OCI-LY7 (cell line): Measurements from ENCODE around the gene PDE11A. TPM values are rescaled to one million over a fixed set of nuclear protein-coding genes. Genes with fewer than 3 reads are reported as not detected.

ENCODE experiments used
- BruUV-seq: library from RNA; stranded (reverse); fragments of 400-500 nt; replicated peaks from 2 replicates; lab custom pipeline; 2021; lab: Mats Ljungman, UMichigan
- CTCF ChIA-PET: fragments of 300-600 bp; sonication (Branson Sonifier 250); formaldehyde crosslinking; loops from one replicate; lab custom pipeline; 2022; ENCODE audit warnings: antibody characterized with exemption; ENCODE audit not compliant: unreplicated experiment; lab: Charles Lee
- POLR2A ChIA-PET: fragments of 300-600 bp; sonication (Branson Sonifier 250); formaldehyde crosslinking; loops from one replicate; lab custom pipeline; 2022; ENCODE audit warnings: antibody characterized with exemption; lab: Charles Lee
- DNase-seq: peaks from one replicate; pipeline ENCODE4 v3.0.0-alpha.2; 2015; ENCODE audit warnings: low spot score
- H2AFZ ChIP-seq: fragments of 200-600 bp; sonication (generic), shearing (Covaris generic); 2 replicates; pipeline ENCODE4 v1.6.1; 2014; ENCODE audit warnings: mild to moderate bottlenecking, antibody characterized with exemption, low read length, moderate library complexity
- H3K27ac ChIP-seq: fragments of 200-600 bp; sonication (generic); 2 replicates; pipeline ENCODE4 v1.5.1; 2014; ENCODE audit warnings: mixed run types, low read depth, mild to moderate bottlenecking, moderate library complexity, low read length, inconsistent platforms; ENCODE audit not compliant: poor library complexity, severe bottlenecking
- H3K36me3 ChIP-seq: fragments of 200-600 bp; sonication (generic); 2 replicates; pipeline ENCODE4 v1.6.1; 2014; ENCODE audit warnings: mild to moderate bottlenecking, antibody characterized with exemption, low read length, moderate library complexity, mixed read lengths; ENCODE audit not compliant: insufficient read depth
- H3K4me1 ChIP-seq: fragments of 200-600 bp; sonication (generic); 2 replicates; pipeline ENCODE4 v1.5.1; 2014; ENCODE audit warnings: mild to moderate bottlenecking, low read length; ENCODE audit not compliant: insufficient read depth, poor library complexity, severe bottlenecking
- H3K4me2 ChIP-seq: fragments of 200-600 bp; sonication (generic); 2 replicates; pipeline ENCODE4 v1.6.1; 2014; ENCODE audit warnings: mild to moderate bottlenecking, low read length
- H3K4me3 ChIP-seq: fragments of 200-600 bp; sonication (generic); 2 replicates; pipeline ENCODE4 v1.5.1; 2014; ENCODE audit warnings: mild to moderate bottlenecking, low read depth, low read length; ENCODE audit not compliant: poor library complexity, severe bottlenecking
- H3K79me2 ChIP-seq: fragments of 200-600 bp; sonication (generic); 2 replicates; pipeline ENCODE4 v1.6.1; 2016; ENCODE audit warnings: low read depth, mild to moderate bottlenecking, low read length, moderate library complexity, mixed read lengths; ENCODE audit not compliant: insufficient read depth
- H3K9me2 ChIP-seq: fragments of 200-600 bp; sonication (generic); 2 replicates; pipeline ENCODE4 v1.6.1; 2016; ENCODE audit warnings: mild to moderate bottlenecking, low read length, mixed read lengths; ENCODE audit not compliant: insufficient read depth
- H3K9me3 ChIP-seq: fragments of 200-600 bp; sonication (generic); 2 replicates; pipeline ENCODE4 v1.6.1; 2014; ENCODE audit warnings: mild to moderate bottlenecking, mixed run types, low read length, mixed read lengths
- H4K20me1 ChIP-seq: fragments of 200-600 bp; sonication (generic); 2 replicates; pipeline ENCODE4 v1.6.1; 2014; ENCODE audit warnings: mild to moderate bottlenecking, antibody characterized with exemption, low read length, moderate library complexity, mixed read lengths; ENCODE audit not compliant: insufficient read depth
- EZH2phosphoT487 ChIP-seq: fragments of 200-600 bp; sonication (generic); IDR thresholded peaks from 2 replicates; pipeline ENCODE4 v1.6.1; 2018; ENCODE audit warnings: low read depth, borderline replicate concordance, mild to moderate bottlenecking, mixed run types, antibody characterized with exemption, low read length, moderate library complexity, mixed read lengths
- intact Hi-C: fragments of 100-400 bp; cut with micrococcal nuclease; formaldehyde crosslinking; loops from one replicate; pipeline ENCODE4 v1.10.0; 2022; ENCODE audit not compliant: unreplicated experiment
- total RNA-seq, 2 experiments: library from RNA; depleted of rRNA in 1 of 2; stranded (reverse); fragments of >200 nt in 1 of 2; shearing (Covaris generic) in 1 of 2; gene quantifications; 2 replicates each; pipeline ENCODE4 v1.2.3, GENCODE V29; 2014 to 2022
- TF ChIP-seq, protein P1 (sequence below): fragments of 200-600 bp; sonication (generic); conservative IDR thresholded peaks from 2 replicates; pipeline ENCODE4 v1.5.1; 2014; ENCODE audit warnings: mild to moderate bottlenecking, antibody characterized with exemption, low read length, moderate library complexity, mixed read lengths

PDE11A gene
- total RNA-seq, 2 experiments from 2014 or later: 0.03 TPM; not detected in 1

DNA sequence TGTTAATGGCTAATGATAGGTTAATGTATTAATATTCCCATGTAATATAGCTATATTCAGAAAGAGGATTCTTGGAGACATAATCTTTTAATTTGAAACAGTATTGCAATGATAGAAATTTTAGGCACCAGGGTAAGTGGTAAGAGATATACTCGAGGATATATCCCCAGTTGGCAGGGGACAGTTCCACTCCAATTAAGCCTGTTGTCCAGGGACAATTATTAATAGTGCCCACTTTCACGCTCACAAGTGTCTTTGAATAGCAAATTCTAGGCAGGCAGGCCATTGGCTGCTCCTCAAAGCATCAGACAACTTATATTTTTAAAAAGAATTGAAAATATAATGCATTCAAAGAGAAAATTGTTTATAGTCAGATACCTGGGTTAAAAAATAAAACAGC, 190.7 kb downstream of the PDE11A start:
- H3K9me2 ChIP-seq: no peaks in the 10 kb centered on the region

DNA sequence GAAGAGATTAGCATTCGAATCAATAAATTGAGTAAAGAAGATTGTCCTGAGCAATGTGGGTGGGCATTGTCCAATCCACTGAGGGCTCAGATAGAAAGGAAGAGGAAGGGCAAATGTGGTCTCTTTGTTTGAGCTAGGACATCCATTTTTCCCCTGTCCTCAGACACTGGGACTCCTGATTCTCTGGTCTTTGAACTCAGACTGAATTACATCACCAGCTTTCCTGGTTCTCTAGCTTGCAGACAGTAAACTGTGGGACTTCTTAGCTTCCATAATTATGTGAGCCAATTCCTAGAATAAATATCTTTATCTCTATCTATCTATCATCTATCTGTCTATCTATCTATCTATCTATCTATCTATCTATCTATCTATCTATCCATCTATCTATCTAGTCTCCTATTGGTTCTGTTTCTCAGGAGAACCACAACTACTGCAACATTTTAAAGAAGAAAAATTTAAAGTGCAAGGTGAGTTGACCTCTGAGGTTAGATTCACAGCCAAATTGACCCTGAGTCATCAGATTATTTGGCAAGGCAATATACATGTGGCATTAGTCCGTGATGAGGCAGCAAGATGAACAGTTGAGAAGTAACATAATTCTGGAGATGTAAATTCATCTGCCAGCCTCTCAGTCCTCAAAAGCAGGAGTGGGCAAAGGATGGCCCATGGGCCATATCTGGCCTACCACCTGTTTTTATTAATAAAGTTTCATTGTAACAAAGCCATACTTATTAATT, 191.4 kb downstream of the PDE11A start:
- intact Hi-C loops: no loop called here
- POLR2A ChIA-PET: no interaction called here
- Histone ChIP-seq H3K4me3 (no peak overlapping the region), H3K9me3 (no peaks in the 10 kb centered on the region), H3K9me2 (no peaks in the 10 kb centered on the region), H3K4me1 (no peaks in the 10 kb centered on the region), H3K4me2 (no peak overlapping the region), H2AFZ (no peak overlapping the region), H3K79me2 (no peaks in the 10 kb centered on the region), H3K27ac (no peak overlapping the region), H4K20me1 (no peaks in the 10 kb centered on the region), H3K36me3 (no peaks in the 10 kb centered on the region)
- no peak for DNase-seq
- CTCF ChIA-PET: no interaction called here
- TF ChIP-seq, protein P1, sequence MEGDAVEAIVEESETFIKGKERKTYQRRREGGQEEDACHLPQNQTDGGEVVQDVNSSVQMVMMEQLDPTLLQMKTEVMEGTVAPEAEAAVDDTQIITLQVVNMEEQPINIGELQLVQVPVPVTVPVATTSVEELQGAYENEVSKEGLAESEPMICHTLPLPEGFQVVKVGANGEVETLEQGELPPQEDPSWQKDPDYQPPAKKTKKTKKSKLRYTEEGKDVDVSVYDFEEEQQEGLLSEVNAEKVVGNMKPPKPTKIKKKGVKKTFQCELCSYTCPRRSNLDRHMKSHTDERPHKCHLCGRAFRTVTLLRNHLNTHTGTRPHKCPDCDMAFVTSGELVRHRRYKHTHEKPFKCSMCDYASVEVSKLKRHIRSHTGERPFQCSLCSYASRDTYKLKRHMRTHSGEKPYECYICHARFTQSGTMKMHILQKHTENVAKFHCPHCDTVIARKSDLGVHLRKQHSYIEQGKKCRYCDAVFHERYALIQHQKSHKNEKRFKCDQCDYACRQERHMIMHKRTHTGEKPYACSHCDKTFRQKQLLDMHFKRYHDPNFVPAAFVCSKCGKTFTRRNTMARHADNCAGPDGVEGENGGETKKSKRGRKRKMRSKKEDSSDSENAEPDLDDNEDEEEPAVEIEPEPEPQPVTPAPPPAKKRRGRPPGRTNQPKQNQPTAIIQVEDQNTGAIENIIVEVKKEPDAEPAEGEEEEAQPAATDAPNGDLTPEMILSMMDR: no peak
- TF ChIP-seq EZH2phosphoT487: no peak
- no TSS peak for BruUV-seq

More for the DNA sequence above, 190.7 kb downstream of the PDE11A start:
- no peak for TF ChIP-seq EZH2phosphoT487
- TF ChIP-seq, protein P1: no peak
- no peak for DNase-seq
- H3K4me1 ChIP-seq: no peaks in the 10 kb centered on the region
- POLR2A ChIA-PET: interaction anchor here (1.2 kb wide), 1 partner anchor 17 kb away, joined by 3 read pairs; no protein-coding TSS in a partner anchor
- intact Hi-C loops: no loop called here
- no peak overlapping the region for H3K4me3 ChIP-seq
- no peaks in the 10 kb centered on the region for H3K79me2 ChIP-seq
- no peak overlapping the region for H2AFZ ChIP-seq
- BruUV-seq: no TSS peak
- H3K27ac ChIP-seq: no peak overlapping the region
- H3K4me2 ChIP-seq: no peak overlapping the region
- H3K9me3 ChIP-seq: no peaks in the 10 kb centered on the region
- CTCF ChIA-PET: no interaction called here
- H3K36me3 ChIP-seq: no peaks in the 10 kb centered on the region
- H4K20me1 ChIP-seq: no peaks in the 10 kb centered on the region

DNA sequence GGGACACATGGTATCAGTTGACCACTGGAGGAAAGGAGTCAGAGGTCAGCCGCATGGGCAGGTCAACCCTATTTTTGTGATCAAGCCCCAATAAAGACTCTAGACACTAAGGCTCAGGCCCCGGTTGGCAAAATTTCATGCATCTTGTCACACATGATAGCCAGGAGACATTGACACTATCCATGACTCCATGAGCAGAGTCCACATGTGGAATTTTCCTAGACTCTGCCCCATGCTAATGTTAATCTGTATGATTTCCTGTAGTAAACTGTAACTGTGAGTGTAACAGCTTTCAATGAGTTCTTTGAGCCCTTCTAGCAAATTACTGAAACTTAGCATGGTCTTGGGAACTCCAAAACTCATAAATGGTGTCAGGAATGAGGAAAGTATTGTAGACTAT, 192.3 kb downstream of the PDE11A start:
- no TSS peak for BruUV-seq
- ChIA-PET CTCF (no interaction called here), POLR2A (no interaction called here)
- H3K79me2 ChIP-seq: no peaks in the 10 kb centered on the region
- H3K9me3 ChIP-seq: no peaks in the 10 kb centered on the region
- no peaks in the 10 kb centered on the region for H4K20me1 ChIP-seq
- no peak for DNase-seq
- H3K4me2 ChIP-seq: no peak overlapping the region
- no peak overlapping the region for H2AFZ ChIP-seq
- H3K9me2 ChIP-seq: no peaks in the 10 kb centered on the region
- H3K27ac ChIP-seq: no peak overlapping the region
- no peaks in the 10 kb centered on the region for H3K36me3 ChIP-seq
- TF ChIP-seq, protein P1: no peak
- no peak for TF ChIP-seq EZH2phosphoT487
- intact Hi-C loops: no loop called here
- no peak overlapping the region for H3K4me3 ChIP-seq
- no peaks in the 10 kb centered on the region for H3K4me1 ChIP-seq
